RWPE1 (cell line): ENCODE data around the gene TKFC.
"Not testable (repeated sequence)": the region's sequence is repeated elsewhere in the genome, so short reads cannot be mapped to it uniquely, and the experiment has no call there.

ENCODE experiments used
- CTCF ChIA-PET: fragments of 350-600 bp; sonication (Branson Sonifier 250); formaldehyde crosslinking; extraction: SDS; loops from one replicate; lab custom pipeline; 2021; lab: Yijun Ruan, JAX
- POLR2A ChIA-PET: fragments of 400-600 bp; formaldehyde crosslinking; extraction: SDS; loops from one replicate; lab custom pipeline; 2020; ENCODE audit warnings: antibody characterized with exemption; ENCODE audit not compliant: low non-redundant PET; lab: Yijun Ruan, JAX
- DNase-seq: peaks from one replicate; pipeline ENCODE4 v3.0.0; 2012; ENCODE audit warnings: low spot score
- H3K27ac ChIP-seq: fragments of 450-650 bp; 2 replicates; pipeline ENCODE4 v1.5.1; 2017
- TF ChIP-seq, protein P1 (sequence below): fragments of 450-650 bp; conservative IDR thresholded peaks from 2 replicates; pipeline ENCODE4 v1.5.1; 2017; ENCODE audit warnings: low read depth, mild to moderate bottlenecking

TKFC gene

DNA sequence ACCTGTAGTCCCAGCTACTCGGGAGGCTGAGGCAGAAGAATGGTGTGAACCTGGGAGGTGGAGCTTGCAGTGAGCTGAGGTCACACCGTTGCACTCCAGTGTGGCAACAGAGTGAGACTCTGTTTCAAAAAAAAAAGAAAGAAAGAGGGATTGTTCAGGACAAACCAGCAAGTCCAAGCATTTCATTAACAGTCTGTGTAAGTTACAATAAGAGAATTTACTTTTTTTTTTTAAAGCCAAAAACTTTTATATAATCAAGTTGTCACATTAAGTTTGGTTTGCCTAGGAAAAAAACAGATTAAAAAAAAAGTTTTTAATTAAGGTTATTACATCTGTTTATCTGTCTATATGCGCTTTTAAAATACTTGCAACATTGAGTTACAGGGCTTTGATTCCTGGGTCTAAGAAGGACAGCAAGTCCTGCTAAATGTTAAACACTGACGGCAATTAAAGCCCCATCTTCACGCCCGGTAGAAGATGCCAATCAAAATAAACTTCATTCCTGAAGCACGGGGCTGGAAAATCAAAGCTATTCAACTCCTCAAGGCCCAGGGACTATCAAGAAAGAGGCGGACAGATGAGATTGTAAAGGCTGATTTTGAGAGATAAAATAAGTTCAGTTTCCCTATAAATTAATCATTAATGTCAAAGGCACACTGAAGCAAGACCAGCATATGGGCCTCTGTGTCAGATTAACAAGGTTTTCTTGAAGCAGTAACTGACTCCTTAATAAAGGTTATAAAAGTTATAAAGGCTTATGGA is 39.8 kb downstream of the TKFC start:
- H3K27ac ChIP-seq, result peak overlapping the region; percentile 22; the same call in 1 of the 2 replicates
- POLR2A ChIA-PET, result no interaction called here
- TF ChIP-seq, protein P1, sequence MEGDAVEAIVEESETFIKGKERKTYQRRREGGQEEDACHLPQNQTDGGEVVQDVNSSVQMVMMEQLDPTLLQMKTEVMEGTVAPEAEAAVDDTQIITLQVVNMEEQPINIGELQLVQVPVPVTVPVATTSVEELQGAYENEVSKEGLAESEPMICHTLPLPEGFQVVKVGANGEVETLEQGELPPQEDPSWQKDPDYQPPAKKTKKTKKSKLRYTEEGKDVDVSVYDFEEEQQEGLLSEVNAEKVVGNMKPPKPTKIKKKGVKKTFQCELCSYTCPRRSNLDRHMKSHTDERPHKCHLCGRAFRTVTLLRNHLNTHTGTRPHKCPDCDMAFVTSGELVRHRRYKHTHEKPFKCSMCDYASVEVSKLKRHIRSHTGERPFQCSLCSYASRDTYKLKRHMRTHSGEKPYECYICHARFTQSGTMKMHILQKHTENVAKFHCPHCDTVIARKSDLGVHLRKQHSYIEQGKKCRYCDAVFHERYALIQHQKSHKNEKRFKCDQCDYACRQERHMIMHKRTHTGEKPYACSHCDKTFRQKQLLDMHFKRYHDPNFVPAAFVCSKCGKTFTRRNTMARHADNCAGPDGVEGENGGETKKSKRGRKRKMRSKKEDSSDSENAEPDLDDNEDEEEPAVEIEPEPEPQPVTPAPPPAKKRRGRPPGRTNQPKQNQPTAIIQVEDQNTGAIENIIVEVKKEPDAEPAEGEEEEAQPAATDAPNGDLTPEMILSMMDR, result no peak
- DNase-seq, result no peak
- CTCF ChIA-PET, result no interaction called here

GRCh38 chr11:61375761-61376108 is 42.7 kb downstream of the TKFC start:
- ChIA-PET CTCF (interaction anchor here (0.6 kb wide), 1 partner anchor 242 kb away, joined by 3 read pairs; no protein-coding TSS in a partner anchor), POLR2A (no interaction called here)
- no peak for DNase-seq
- TF ChIP-seq, protein P1, result no peak
- peak overlapping the region; percentile 74 for H3K27ac ChIP-seq

- POLR2A ChIA-PET, result no interaction called here
- CTCF ChIA-PET, result interaction anchor here (1.6 kb wide), 1 partner anchor 42 kb away, joined by 4 read pairs; no protein-coding TSS in a partner anchor
- TF ChIP-seq, protein P1, result no peak
- peak overlapping the region; percentile 100 for H3K27ac ChIP-seq
- no peak for DNase-seq
Measured at GRCh38 chr11:61377461-61378160, 44.6 kb downstream of the TKFC start.

DNA sequence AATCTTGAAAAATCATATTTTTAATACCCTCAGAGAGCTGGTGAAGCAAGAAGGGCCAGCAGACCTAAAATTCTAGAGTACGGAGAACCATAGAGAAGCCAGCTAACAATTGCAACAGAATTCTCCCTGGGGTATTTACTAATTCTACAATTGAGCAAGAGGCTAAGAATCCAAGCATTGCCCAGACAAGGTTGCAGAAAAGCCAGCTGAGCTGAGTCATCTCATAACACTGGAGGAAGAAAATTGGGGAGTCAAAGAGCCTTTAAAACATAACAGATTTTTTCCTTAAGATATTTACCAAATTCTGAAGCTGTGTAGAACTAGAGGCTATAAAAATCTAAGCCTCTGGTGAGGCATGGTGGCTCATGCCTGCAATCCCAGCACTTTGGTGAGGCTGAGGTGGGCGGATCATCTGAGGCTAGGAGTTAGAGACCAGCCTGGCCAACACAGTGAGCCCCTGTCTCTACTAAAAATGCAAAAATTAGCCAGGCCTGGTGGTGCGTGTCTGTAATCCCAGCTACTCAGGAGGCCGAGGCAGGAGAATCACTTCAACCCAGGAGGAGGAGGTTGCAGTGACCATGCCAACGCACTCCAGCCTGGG is 45.8 kb downstream of the TKFC start:
- H3K27ac ChIP-seq, result peak overlapping the region; percentile 100
- ChIA-PET POLR2A (interaction anchor here (1.0 kb wide), 1 partner anchor 17 kb away, joined by 7 read pairs; the partner anchor contains the start of genes CYB561A3 and TMEM138), CTCF (interaction anchor here (0.6 to 1.6 kb wide), 2 partner anchors 43 to 122 kb away, joined by 4 to 6 read pairs; no protein-coding TSS in a partner anchor)
- TF ChIP-seq, protein P1, result no peak
- peak; percentile 92 for DNase-seq

DNA sequence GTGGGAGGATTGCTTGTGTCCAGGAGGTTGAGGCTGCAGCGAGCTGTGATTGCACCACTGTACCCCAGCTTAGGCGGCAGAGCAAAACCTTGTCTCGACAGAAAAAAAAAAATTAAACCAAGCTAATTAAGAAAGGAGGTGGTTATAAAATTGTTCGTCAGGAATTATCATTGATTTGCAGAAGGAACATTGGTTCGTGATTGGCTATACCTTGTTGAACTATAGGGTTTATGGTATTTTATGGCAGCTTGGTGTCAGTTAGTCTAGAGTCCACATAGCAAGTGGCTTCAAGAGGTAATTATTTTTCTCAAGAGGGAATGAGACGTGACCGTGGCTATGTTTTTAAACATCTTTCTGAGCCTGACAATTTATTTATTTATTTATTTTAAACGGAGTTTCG is 47.9 kb downstream of the TKFC start:
- DNase-seq, result no peak
- CTCF ChIA-PET, result no interaction called here
- POLR2A ChIA-PET, result no interaction called here
- TF ChIP-seq, protein P1, result no peak
- H3K27ac ChIP-seq, result peak overlapping the region; percentile 100

- POLR2A ChIA-PET, result interaction anchor here (1.6 kb wide), 1 partner anchor 22 kb away, joined by 11 read pairs; the partner anchor contains the start of genes CYB561A3 and TMEM138
Measured at GRCh38 chr11:61383859-61384258, 50.8 kb downstream of the TKFC start.

More at GRCh38 chr11:61383859-61384258, 50.8 kb downstream of the TKFC start:
- CTCF ChIA-PET, result interaction anchor here (0.6 to 3.7 kb wide), 3 partner anchors 38 to 724 kb away, joined by 3 to 86 read pairs (median 8); no protein-coding TSS in a partner anchor
- H3K27ac ChIP-seq, result peak overlapping the region; percentile 59
- not testable (repeated sequence) for DNase-seq
